Measurements from ENCODE around the gene DHRS13.
"Not testable (repeated sequence)": the region's sequence is repeated elsewhere in the genome, so short reads cannot be mapped to it uniquely, and the experiment has no call there.

DHRS13 gene

DNA sequence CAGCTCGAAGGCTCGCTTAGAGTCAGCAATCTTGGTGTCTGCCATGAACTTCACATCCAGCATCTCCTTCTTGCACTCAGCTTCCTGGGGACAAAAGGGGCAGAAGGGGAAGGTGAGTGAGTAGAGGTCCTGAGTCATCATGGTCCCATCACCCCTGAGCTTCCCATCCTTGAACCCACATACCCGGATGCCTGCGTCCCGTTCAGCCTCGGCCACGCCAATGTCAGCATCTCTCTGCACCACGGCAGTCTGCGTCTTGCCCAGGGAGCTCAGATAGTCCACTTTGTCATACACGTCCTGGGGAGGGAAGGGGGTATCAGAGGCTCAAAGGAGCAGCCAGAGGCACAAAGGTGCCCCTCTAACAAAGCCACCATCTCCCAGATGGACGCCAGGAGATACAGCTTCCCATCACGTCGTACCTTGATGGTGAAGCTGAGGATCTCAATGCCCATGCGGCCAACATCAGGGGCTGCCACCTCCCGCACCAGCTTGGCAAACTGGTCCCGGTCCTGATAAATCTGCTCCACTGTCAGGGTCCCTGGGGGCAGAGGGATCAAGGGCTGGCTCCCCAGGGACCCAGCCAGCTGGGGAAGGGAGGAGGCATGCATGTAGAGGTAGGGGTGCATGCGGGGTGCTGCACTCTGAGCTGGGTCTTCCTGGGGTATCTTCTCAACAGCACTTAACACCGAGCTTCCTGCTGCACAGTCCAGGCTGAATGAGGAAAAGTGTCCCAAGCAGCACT lies 20.6 kb downstream of the DHRS13 start:
- DNase-seq (ENCODE audit: low read depth): no peak

DNA sequence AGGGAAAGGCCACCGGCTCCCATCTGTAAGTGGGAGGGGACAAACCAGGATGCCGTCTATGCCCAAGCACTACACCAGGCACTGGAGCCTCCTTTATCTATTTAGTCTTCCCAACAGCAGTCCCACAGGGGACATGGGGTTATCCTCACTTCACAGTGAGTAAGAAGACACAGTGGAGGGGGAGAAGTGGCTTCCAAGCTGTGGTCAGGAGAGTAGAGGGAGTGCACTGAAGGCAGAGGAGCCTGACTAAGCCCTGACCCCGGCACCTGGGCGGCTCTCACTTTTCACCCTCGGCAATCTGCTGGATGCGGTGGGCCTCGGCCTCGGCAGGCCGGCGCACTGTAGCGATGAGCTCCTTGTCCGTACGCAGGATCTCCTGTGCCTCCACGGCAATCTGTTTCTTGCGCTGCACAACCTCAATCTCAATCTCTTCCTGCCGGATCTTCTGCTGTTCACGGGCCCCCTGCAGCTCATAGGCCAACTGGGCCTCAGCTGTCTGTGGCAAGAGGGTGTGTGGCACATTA lies 21.3 kb downstream of the DHRS13 start:
- no peak for DNase-seq (ENCODE audit: low read depth)

DNA sequence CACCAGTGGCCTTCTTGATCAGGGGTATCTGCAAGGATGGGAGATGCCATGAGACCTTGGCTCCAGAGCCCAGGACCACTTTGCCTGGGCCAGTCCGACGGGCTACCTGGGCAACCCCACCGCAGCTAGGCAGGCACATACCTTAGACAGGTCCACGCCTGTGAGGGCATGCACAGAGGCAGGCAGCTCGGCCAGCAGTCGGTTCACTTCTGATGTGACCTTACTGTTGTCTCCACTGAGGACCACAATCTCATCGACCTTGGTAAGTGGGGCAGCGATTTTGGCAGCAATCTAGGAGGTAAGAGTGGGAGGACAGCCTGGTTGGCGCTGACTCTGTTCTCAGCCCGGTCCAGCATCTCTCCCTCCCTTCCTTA lies 22.3 kb downstream of the DHRS13 start:
- no peak for DNase-seq (ENCODE audit: low read depth)

DNA sequence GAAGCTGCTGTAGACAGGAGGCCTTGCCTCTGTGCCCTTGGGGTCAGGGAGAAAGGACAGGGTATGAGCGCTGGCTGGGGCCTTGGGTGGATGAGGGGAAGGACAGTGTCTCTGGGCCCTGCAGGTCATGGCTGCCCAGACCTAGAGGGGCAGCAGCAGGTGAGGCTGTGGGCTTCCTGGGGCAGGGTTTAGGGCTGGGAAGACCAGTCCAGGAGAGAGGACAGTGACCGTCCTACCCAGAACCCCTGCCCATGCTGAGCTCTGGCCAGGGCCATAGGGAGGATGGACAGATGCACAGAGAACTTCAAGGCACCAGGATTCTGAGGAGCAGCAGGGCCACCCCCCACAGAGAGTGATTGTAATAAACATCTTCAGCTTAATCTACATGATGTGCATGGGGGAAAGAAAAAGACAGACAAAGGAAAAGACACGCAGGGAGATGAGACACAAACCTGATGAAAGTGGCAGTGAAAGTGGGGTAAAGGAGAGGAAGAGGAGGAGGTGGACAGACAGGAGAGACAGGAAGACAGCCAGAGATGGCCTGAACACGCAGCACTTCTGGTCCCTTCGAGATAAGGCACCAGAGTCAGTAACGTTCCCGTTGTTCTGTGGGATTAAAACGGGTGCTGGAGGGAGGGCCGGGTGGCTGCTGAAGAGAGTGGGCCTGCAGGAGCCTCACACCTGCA lies 22.9 kb downstream of the DHRS13 start:
- no peak for DNase-seq (ENCODE audit: low read depth)

DNA sequence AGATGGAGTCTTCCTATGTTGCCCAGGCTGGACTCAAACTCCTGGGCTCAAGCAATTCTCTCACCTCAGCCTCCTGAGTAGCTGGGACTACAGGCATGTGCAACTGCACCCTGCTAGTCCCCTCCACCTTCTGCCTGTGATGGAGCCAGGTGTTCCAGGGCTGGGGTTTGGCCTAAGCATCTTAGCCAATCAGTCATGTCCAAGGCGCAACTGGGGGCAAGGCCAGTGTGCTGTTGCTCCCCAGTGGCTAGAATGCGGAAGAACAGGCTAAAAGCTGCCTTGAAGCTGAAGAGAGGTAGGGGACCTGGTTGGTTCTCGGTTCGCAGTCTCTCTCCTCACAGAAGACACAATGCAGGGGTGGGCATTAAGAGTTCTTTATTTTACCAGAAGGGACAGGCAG lies 23.9 kb downstream of the DHRS13 start:
- DNase-seq (ENCODE audit: low read depth): no peak

DNA sequence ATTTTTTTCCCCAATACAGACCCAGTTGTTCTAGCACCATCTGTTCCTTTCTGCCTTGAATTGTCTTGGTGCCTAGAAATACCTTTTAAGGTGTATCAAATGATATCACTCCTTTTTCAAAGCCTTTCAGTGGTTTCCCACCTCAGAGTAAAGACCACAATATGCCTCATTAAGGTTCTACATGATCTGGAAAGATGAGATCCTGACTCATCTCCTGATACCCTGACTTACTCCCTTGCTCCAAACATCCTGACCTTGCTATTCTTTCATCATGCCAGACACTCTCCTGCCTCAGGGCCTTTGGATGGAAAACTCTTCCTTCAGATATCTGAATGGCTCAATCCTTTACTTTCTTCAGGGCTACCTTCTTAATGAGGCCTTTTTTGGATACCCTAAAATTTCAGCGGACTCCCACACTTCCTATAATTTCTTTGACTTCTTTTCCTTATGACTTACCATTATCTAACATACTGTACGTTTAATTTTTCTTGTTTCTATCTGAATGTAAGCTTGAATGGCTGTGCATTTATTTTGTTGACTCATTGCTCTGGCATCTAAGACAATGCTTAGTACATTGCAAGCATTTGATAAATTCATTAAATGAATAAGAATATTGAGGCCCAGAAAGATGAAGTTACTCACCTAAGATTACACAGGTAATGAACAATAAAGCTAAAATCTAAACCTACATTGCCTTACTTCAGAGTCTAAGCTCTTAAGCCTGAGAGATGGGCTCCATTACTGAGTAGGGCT lies 24.5 kb downstream of the DHRS13 start:
- no peak for DNase-seq (ENCODE audit: low read depth)

DNA sequence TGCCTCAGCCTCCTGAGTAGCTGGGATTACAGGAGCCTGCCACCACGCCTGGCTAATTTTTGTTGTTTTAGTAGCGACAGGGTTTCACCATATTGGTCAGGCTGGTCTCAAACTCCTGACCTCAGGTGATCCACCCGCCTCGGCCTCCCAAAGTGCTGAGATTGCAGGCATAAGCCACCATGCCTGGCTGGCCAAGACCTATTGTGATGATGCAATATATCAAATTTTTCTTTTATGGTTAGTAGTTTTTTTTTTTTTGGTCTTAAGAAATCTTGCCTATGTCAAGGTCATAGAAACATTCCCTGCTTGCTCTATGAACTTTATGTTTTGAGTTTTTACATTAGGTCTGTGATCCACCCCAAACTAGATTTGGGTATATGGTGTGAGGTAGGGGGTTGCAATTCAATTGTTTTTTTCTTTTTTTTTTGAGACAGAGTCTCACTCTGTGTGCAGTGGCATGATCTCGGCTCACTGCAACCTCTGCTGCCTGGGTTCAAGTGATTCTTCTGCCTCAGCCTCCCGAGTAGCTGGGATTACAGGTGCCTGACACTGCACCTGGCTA lies 25.6 kb downstream of the DHRS13 start:
- DNase-seq (ENCODE audit: low read depth): not testable (repeated sequence)

DNA sequence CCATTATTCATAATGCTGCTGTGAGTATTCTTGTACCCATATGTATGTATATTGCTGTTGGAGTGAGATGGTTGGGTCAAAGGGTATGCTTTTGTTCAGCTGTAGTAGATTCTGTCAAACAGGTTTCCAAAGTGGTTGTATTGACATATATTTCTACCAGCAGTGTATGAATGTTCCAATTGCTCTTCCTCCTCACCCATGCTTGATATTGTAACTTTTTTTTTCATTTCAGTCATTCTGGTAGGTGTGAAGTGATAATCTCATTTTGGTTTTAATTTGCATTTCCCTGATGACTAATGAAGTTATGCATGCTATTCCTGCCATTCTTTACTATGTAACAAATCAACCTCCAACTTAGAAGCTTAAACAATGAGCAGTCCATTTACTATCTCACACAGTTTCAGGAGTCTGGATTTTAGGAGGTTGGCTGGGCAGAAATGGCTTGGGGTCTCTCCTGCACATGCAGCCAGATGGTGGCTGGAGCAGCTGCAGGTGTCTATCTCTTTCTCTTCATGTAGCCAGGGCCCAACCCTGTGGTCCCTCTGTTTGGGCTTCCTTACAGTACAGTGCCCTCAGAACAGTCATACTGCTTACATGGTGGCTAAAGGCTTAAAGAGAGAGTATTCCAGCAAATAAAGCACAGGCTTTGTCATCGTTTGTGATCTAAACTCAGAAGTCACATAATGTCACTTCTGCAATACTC lies 26.9 kb downstream of the DHRS13 start:
- no peak for DNase-seq (ENCODE audit: low read depth)

DNA sequence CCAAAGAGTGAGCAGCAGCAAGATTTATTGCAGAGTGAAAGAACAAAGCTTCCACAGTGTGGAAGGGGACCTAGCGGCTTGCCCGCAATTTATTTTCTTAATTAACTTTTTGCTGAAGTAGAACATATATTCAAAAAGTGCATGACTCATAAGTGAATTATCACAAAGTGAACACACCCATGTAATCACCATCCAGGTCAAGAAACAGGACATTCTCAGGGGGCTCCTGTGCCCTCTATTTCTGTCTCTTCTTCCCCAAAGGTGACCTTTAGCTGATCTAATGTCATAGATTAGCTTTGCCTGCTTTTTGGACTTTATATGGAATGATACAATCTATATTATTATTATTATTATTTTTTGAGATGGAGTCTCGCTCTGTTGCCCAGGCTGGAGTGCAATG lies 28.1 kb downstream of the DHRS13 start:
- no peak for DNase-seq (ENCODE audit: low read depth)

DNA sequence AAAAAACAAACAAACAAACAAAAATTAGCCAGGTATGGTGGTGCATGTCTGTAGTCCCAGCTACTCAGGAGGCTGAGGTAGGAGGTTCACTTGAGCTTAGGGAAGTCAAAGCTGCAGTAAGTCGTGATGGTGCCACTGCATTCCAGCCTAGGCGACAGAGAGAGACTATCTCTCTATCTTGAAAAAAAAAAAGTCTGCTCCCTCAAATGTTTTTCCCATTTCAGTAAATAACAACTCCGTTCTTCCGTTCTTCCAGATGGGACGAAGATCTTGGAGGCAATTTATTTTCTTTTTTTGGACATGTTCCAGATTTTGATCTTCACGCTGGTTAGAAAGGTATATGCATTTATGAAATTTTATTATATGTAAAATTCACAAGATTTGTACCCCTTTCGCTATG lies 29.0 kb downstream of the DHRS13 start:
- DNase-seq (ENCODE audit: low read depth): no peak

DNA sequence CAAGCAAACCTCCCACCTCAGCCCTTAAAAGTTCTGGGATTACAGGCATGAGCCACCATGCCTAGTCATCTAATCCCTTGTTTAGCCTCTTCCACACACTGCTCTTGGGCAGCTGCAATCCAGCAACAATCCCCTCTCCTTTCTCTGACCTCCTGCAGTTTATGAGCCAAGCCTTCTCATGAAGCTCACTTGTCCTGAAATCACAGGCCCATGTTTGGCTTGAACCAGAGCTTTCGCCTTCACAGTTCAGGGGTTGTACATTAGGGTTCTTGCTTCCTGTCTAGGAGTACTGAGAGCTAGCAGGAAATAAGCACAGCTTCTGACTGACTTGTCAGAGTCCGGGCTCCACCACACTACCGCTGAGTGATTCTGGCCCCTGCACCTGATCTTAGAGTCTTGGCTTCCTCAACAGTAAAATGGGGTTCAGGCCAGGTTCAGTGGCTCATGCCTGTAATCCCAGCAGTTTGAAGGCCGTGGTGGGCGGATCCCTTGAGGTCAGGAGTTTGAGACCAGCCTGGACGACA lies 31.8 kb downstream of the DHRS13 start:
- DNase-seq (ENCODE audit: low read depth): no peak

DNA sequence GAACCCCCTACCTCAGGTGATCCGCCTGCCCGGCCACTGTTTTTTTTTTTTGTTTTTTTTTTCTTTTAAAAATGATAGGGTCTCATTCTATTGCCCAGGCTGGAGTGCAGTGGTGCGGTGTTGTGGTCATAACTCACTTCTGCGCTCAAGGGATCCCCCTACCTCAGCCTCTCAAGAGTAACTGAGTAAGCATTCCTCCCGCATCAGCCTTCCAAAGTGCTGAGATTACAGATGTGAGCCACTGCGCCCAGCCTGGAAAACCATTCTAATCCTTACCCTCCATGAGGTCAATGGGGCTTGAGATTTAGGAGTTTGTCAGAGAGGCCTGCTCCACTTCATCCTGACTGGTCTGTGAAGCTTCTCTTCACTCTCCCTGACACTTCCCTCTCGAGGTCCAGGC lies 35.6 kb downstream of the DHRS13 start:
- no peak for DNase-seq (ENCODE audit: low read depth)

DNA sequence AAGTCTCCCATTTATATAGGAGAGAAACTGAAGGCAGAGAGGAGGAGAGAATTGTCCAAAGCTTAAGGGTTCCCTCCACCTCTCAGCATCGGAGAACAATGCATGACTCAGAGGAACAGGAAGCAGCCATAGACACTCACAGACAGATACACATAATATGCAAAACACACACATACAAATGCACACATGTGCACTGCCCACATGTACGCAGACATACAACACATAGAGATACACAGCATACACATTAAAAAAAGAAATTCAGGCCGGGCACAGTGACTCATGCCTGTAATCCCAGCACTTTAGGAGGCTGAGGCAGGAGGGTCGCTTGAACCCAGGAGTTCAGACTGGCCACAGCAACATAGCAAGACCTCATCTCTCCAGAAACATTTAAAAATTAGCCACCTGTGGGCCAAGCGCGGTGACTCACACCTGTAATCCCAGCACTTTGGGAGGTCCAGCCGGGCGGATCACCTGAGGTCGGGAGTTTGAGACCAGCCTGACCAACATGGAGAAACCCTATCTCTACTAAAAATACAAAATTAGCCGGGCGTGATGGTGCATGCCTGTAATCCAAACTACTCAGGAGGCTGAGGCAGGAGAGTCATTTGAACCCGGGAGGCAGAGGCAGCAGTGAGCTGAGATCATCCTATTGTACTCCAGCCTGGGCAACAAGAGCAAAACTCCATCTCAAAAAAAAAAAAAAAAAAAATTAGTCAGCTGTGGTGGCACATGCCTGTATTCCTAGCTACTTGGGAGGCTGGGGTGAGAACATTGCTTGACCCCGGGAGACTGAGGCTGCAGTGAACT lies 36.7 kb downstream of the DHRS13 start:
- no peak for DNase-seq (ENCODE audit: low read depth)

DNA sequence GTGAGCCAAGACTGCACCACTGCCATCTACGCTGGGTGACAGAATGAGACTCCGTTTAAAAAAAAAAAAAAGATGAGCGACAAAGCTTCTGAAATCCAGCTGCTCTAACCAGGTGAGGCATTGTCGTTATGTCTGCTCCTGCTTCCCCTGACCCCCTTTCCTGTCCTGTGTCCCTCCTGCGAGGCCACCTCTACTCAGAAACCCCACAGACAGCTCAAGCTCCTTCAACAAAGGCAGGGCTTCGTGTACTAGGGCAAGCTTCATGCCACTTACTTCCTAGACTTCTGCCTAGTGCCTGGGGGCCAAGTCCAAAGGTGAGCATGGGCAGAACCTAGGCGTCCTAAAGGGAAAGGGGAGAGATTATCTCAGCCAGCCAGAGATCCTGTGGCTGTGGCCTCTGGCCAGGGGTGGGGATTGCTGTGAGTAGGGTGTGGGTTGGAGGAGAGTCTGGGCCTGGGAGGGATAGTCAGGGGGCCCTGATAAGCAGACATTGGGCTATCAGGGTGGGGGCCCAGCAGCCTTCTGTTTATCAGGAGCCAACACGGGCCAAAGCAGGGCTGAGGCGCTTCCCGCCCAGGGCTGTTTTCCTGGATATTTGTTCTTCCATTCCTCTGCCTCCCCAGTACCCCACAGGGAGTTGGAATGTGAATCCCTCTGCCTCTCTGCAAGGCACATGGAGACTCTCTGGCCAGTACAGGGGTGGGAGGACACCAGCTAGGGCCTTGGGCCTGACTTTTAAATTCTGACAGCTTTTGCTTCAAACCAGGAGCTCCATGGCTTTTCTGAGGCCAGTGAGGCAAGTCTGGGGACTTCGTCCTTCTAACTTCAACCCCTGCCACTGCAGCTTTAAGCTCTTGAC lies 37.7 kb downstream of the DHRS13 start:
- DNase-seq (ENCODE audit: low read depth): no peak

DNA sequence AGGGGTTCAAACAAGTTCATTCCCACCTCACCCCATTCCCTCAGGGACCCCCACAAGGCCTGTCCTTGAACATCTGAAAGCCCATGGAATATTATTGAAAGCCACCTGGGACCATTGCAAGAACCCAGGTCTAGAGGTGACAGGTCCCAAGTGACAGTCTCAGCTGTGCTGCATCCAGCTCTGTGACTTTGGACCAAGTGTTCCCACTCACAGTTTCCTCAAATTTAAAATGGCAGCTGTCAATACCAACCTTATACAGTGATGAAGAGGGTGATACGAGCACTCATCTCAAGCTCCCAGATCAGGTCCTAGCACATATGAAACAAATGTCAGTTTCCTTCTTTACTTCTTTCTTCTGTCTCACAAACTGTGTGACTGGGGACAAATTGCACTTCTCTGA lies 38.9 kb downstream of the DHRS13 start:
- DNase-seq (ENCODE audit: low read depth): no peak

DNA sequence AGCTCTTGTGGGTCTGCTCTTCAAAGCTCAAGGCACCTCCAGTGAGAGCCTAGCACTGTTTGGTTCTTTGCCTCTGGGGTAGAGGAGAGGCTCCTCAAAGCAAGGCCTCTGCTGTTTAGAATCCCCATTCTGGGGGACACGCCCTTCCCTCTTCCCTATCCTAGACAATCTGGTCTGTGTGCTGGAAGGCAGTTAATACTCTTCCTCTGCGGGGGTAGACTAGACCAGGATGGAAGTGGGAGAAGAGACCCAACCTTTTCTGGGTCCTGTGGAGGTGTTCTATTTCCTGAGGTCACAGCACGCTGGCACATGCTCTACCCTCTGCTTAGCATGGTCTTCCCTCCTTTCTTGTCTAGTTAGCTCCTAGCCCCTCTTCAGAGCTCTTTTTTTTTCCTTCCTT lies 40.3 kb downstream of the DHRS13 start:
- no peak for DNase-seq (ENCODE audit: low read depth)

DNA sequence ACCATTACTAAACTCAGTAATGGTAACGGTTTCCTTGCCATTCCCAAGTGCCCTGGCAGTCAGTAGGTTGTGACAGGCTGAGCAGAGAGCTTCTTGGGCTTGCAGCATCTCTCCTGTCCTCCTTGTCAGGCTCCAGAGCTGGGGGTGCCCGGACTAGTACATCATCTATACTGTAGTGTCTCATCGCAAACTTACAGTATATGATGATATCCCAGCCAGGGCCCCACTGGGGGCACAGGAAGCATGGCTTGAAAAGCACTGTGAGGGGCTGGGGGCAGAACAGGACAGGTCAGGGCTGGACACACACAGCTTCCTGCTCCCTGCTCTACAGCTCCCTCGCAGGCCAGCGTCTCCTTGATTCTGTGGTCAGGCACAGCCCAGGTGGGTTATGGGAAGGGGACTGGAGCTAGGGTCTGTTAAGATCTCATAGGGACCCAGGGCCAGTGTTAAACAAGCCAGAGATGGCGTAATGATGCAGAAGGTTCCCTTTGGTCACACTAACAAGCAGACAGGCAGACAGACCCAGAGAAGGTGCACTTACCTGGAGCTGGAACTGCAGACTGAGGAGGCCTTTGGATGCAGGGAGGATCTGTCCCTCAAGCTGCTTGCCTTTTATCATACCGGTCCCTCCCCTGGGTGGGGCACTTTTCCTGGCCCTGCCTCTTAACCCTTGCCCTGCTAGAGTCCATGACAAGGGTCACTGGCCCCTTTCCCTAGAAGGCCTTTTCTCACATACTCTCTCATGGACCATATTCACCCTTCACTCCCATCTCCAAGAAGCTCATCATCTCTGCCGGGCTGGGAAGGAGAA lies 41.3 kb downstream of the DHRS13 start:
- DNase-seq (ENCODE audit: low read depth): no peak

DNA sequence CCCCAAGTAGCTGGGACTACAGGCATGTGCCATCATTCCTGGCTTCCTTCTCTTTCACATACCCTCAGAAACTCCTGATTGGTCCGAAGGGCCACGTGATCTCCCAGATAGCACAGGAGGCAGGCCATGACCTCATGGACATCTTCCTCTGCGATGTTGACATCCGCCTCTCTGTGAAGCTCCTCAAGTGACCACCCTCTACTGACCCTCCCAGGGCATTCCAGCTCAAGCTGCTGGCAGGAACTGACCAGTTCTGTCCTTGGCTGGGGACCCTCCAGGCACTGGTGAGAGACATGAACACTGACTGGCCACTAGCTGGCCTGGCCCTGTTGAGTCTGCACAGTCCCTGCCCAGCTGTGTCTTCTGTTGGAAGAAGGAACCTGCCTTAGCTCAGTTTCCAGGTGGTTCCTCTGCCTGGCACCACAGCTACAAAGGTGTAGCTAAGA lies 42.5 kb downstream of the DHRS13 start:
- no peak for DNase-seq (ENCODE audit: low read depth)

DNA sequence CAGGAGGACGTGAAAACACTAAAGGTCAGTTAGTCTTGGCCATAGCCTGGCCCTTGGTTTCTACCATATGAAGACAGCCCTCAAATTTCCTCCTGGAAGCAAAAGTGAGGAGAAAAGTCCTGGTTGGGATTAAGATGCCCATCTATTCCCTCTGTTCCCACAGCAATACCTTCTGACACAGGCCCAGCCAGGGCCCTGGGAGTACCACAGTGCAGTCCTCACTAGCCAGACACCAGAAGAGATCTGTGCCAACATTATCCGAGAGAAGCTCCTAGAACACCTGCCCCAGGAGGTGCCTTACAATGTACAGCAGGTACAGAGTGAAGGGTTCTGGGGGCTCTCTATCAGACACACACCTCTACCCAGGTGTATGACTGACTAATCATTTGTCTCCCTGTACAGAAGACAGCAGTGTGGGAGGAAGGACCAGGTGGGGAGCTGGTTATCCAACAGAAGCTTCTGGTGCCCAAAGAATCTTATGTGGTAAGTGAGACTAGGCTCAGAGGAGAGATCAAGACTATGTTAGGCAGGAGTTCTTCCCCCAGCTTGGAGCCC lies 44.0 kb downstream of the DHRS13 start:
- no peak for DNase-seq (ENCODE audit: low read depth)

All from stimulated activated CD8-positive, alpha-beta memory T cell treated with anti-CD3 and anti-CD28 coated beads, Interleukin-7, amount 100 ng/mL, for 24 hours (primary cell).